GM19099 (cell line): Measurements from ENCODE around the gene UNC13A.

ENCODE experiments used
- POLR2A ChIP-seq: IDR thresholded peaks from 3 replicates; pipeline ENCODE4 v1.6.1; 2011; ENCODE audit warnings: low read depth; ENCODE audit not compliant: insufficient read length; ENCODE audit errors: extremely low read depth

UNC13A gene

DNA sequence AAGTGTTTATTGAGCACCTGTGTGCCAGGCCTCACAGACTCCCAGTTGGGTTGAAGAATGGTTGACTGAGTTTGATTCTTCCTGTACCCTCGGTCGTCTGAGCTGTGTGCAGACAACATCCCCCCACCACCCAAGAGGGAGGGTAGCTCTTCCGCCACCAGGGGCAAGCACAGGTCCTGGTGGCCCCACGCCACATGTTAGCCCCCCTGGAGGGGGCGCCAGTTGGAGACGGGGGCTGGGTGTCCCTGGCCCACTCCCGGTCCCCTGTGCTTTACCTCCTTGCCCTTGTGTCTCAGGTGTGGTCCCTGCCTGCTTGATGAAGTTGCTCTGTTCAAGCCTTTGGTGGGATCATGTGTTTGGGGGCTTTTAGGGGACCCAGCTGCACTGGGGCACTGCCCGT is 105.5 kb downstream of the UNC13A start:
- TF ChIP-seq POLR2A: no peak

DNA sequence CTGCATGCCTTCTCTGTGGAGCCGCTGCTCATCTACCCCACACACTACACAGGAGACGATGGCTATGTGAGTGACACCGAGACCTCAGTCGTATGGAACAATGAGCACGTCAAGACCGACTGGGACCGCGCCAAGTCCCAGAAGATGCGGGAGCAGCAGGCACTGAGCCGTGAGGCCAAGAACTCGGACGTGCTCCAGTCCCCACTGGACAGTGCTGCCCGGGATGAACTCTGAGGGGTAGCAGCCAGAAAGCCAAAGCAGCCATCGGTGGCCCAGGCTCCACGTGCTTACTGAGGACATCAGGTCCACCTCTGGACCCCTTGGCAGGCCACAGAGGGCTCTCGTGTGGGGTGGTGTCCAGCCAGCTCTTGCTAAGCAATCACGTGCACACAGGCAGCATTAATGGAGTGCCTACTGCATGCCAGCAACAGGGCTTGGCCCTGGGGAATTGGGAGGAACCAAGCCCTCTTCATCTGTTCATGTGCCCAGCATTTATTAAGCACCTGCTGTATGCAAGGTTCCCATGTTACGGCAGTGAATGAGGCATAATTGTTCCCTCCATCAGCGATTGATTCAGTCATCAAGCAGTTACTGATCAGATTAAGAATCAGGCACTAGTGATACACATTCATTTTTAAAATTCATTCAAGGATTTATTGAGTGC is 106.8 kb downstream of the UNC13A start:
- no peak for TF ChIP-seq POLR2A

DNA sequence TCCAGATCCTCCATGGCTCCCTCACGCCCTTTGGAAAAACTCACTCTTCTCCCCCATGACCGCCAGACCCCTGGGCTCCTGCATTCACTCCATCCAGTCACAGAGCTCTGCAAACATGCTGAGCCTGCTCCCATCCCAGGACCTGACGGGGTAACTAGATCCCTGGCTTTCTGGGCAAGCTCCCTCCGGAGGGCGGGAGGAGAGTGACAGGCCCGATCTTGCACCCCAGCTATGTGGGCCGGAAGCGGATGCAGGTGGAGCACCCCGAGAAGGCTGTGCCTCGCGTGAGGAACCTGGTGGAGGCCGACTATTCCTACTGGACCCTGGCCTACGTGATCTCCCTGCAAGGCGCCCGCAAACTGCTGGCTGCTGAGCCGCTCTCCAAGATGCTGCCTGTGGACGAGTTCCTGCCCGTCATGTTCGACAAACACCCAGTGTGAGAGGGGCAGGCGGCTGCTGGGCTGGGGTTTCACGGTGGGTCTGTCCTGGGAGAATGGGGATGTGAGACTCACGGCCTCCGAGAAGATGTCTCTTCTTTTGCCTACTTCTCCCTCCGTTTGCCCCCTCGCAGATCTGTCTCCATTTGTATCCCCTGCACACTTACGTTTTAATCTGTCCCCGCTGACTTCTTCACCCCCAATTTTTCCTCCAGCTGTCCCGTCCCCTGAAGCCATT is 107.5 kb downstream of the UNC13A start:
- no peak for TF ChIP-seq POLR2A

DNA sequence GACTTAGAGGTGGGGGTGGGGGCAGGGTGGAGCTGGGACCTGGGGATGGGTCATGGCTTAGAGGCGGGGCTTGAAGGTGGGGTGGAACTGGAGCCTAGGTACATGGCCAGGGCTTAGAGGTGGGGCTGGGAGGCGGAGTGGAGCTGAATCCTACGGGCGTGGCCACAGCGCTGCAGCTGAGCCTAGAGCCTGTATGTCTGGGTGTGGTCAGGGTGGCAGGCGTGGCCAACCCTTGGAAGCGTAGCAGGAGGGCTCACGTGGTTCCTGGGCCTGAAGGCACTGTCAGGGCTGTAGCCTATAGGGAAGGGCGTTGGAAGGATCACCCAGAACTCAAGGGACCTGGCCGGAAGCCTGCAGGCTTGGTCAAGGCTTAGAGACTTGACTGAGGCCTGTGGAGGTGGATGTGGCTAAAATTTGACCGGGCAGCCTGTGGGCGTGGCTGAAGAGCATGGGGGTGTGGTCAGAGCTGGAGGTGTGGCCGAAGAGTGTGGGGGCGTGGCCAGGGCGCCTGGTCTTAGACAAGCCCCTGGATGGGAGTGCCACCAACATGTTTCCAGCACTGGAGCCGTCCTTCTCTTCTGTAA is 108.4 kb downstream of the UNC13A start:
- TF ChIP-seq POLR2A: no peak

- TF ChIP-seq POLR2A: no peak
Observed at GRCh38 chr19:17577457-17578097, 110.6 kb downstream of the UNC13A start.

DNA sequence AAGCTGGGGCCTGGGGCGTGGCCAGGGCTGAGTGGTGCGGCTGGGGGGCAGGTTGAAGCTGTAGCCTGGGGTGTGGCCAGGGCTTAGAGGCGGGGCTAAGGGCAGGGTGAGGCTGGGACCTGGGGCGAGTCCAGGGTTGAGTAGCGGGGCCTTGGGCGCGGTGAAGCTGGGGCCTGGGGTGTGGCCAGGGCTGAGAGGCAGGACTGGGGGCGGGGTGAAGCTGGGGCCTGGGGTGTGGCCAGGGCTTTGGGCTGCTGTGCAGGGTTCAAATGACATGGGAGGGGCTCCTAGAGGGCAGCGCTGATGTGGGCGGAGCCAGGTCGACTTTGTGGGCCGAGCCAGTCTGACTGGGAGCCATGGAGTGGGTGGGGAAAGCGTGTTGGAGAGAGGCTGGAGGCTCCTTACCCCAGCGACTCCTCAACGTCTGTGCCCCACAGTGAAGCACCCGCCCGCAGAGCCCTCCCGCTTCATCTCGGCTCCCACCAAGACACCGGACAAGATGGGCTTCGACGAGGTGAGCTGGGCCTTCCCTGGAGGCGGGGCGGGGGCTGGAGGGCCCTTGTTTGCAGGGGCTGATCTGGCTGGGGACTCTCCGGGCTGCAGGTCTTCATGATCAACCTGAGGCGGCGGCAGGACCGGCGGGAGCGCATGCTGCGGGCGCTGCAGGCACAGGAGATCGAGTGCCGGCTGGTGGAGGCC is 111.2 kb downstream of the UNC13A start:
- TF ChIP-seq POLR2A: no peak

- TF ChIP-seq POLR2A: no peak
Observed at GRCh38 chr19:17575871-17576757, 112.0 kb downstream of the UNC13A start.

GRCh38 chr19:17572638-17573037 is 115.5 kb downstream of the UNC13A start:
- no peak for TF ChIP-seq POLR2A

DNA sequence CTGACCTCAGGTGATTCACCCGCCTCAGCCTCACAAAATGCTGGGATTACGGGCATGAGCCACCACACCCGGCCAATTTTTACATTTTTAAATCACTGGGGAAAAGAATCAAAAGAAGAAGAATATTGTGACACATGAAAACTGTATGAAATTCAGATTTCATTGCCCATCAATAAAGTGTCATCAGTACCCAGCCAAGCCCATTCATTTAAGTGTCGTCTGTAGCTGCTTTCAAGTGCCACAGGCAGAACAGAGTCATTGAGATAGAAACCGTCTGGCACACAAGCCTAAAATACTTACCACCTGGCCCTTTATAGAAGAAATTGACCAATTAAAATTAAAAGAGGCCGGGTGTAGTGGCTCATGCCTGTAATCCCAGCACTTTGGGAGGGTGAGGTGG is 117.4 kb downstream of the UNC13A start:
- TF ChIP-seq POLR2A: no peak

GRCh38 chr19:17567940-17568339 is 120.2 kb downstream of the UNC13A start:
- TF ChIP-seq POLR2A: no peak

DNA sequence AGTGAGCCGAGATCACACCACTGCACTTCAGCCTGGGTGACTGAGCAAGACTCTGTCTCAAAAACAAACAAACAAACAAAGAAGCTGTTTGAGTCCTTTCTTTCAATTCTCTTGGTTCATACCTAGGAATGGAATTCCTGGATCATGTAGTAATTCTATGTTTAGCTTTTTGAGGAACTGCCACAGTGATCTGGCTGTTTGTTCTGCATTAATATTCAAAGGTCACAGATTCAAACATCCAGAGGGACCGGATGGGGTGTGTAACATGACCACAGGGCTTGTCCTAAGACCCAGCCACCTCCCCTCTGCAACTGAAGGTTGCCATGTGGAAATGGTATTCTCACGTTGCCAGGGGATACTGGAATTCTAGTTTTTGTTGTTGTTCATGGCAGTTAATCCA is 122.5 kb downstream of the UNC13A start:
- no peak for TF ChIP-seq POLR2A

DNA sequence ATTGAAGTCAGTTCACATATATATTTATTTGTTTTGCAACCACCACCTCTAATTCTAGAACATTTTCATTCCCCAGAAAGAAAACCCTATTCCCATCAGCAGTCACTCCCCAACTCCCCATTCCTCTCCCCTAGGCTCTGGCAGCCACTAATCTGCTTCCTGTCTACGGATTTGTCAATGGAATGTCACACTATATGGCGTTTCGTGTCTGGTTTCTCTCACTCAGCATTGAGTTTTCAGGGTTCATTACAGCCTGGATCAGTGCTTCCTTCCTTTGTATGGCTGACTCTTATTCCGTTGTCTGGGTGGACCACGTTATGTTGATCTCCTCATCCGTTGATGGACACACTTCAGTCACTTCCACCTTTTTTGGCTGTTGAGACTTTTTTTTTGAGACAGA is 123.4 kb downstream of the UNC13A start:
- TF ChIP-seq POLR2A: no peak

GRCh38 chr19:17562561-17562960 is 125.6 kb downstream of the UNC13A start:
- no peak for TF ChIP-seq POLR2A

- TF ChIP-seq POLR2A: no peak
Observed at GRCh38 chr19:17562097-17562496, 126.1 kb downstream of the UNC13A start.
